Measurements from ENCODE around the gene HSF5. TPM values are rescaled to one million over a fixed set of nuclear protein-coding genes. Genes with fewer than 3 reads are reported as not detected.

HSF5 gene
- total RNA-seq, 1 experiment from 2014 or later: not detected

GRCh38 chr17:58378733-58379510 is 109.3 kb downstream of the HSF5 start:
- Mint-ChIP-seq H3K4me3 (no peak overlapping the region), H3K36me3 (ENCODE audit: insufficient read depth in 1 of 3, low read depth in 3 of 3) (no peaks in the 10 kb centered on the region), H3K4me1 (peaks cover 31 to 33% of the 10 kb centered on the region in 2 experiments), H3K9me3 (no peaks in the 10 kb centered on the region), H3K27me3 (ENCODE audit: low read depth) (peaks cover 4% of the 10 kb centered on the region; the same call in 1 of the 2 replicates), H3K27ac (no peak overlapping the region; a peak in 1 of 7 replicates)
- Histone ChIP-seq H2BK20ac (ENCODE audit: low read depth, low read length, poor library complexity, severe bottlenecking) (no peak overlapping the region), H4K8ac (replicated peaks; ENCODE audit: insufficient read length, low read depth, low read length) (no peak overlapping the region), H3K14ac (ENCODE audit: insufficient read depth, low read length) (peak overlapping the region; percentile 69; the same call in 1 of the 2 replicates), H3K23me2 (ENCODE audit: insufficient read length, low read depth, low read length, poor library complexity, severe bottlenecking) (no peaks in the 10 kb centered on the region), H2BK5ac (ENCODE audit: insufficient read length, low read length) (no peak overlapping the region), H3K27ac (ENCODE audit: insufficient read length, low read depth, low read length) (no peak overlapping the region), H3K4ac (ENCODE audit: low read depth, low read length) (no peak overlapping the region), H3K4me2 (ENCODE audit: insufficient read depth, insufficient read length, low read length) (no peak overlapping the region), H3K23ac (ENCODE audit: insufficient read length, low read depth, low read length) (no peak overlapping the region), H2BK120ac (ENCODE audit: low read depth, low read length, poor library complexity, severe bottlenecking) (no peak overlapping the region), H3K18ac (ENCODE audit: insufficient read length, low read depth, low read length) (no peak overlapping the region), H2BK12ac (ENCODE audit: insufficient read length, low read depth, low read length) (no peak overlapping the region), H3K9ac (ENCODE audit: extremely low read depth, insufficient read length, low read length) (no peak overlapping the region), H3K79me2 (ENCODE audit: insufficient read depth, low read length) (no peaks in the 10 kb centered on the region), H4K5ac (ENCODE audit: insufficient read length, low read depth, low read length) (no peak overlapping the region), H4K20me1 (ENCODE audit: control insufficient read depth, insufficient read depth, insufficient read length) (no peaks in the 10 kb centered on the region), H3K4me1 (ENCODE audit: insufficient read depth, low read length) (peaks cover 11% of the 10 kb centered on the region; the same call in 1 of the 2 replicates), H2AFZ (ENCODE audit: low read length) (no peak overlapping the region), H3K56ac (ENCODE audit: insufficient read length, low read depth, low read length) (no peak overlapping the region), H3K27me3 (ENCODE audit: insufficient read depth, low read length) (no peaks in the 10 kb centered on the region), H2AK5ac (ENCODE audit: insufficient read length, low read length) (no peak overlapping the region), H4K91ac (ENCODE audit: insufficient read length, low read depth, low read length) (no peak overlapping the region), H3K79me1 (ENCODE audit: insufficient read depth, low read depth, low read length, poor library complexity, severe bottlenecking) (no peaks in the 10 kb centered on the region), H3T11ph (ENCODE audit: low read length) (no peak overlapping the region), H2BK15ac (ENCODE audit: low read depth, low read length) (no peak overlapping the region), H3K9me3 (ENCODE audit: control insufficient read depth, low read depth, low read length) (no peaks in the 10 kb centered on the region)
- no peak for TF ChIP-seq CTCF (conservative IDR thresholded peaks at IDR 0.05)
- DNase-seq: no peak
- WGBS (ENCODE audit: extremely low coverage, insufficient read length, low lambda C conversion rate): no CpG with 5 or more reads among the region's 8 CpGs

Data from H9 (cell line).